ENCODE data around the gene FMO2.

DNA sequence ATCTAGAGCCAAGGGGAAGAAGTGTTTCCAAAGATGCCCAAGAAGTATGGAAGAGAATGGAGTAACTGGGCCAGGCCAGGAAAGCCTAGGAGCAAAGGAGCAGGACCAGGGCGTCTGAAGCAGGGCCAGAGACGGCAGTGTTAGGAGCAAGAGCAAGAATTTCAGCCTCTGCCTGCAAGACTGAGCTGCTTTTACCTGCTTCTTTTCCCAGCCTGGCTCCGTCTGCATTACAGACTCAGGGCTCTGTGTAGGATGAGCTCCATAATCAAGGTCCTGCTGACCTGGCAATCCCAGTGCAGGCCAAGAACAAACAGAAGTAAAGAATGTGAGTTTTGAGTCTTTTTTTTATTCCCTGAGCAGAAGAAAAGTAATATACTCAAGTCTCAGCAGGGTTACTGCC lies 73.3 kb downstream of the FMO2 start:
- TF ChIP-seq ZNF274 (IDR thresholded peaks at IDR 0.05; ENCODE audit: low read depth, low read length) (no peak), YY1 (IDR thresholded peaks at IDR 0.05; ENCODE audit: insufficient read depth, insufficient read length) (no peak), SUZ12 (IDR thresholded peaks at IDR 0.05; ENCODE audit: extremely low read depth, insufficient read depth, insufficient read length) (no peak)
